Cardiac muscle cell (in vitro differentiated cells and primary cell): ENCODE data around the gene ACADVL. TPM values are rescaled to one million over a fixed set of nuclear protein-coding genes. Genes with fewer than 3 reads are reported as not detected.
"Not testable (repeated sequence)": the region's sequence is repeated elsewhere in the genome, so short reads cannot be mapped to it uniquely, and the experiment has no call there.

Source experiments
- DNase-seq, 2 donors: peaks; one replicate each; pipeline versions ENCODE4 v3.0.0 to v3.0.0-alpha.2; 2010 to 2017; ENCODE audit warnings: low read depth in 1 of 2, low spot score in 1 of 2
- H3K27ac ChIP-seq: fragments of 200-600 bp; sonication (generic); 2 replicates; pipeline ENCODE4 v1.5.1; 2016
- H3K27me3 ChIP-seq: fragments of 200-600 bp; sonication (generic); 2 replicates; pipeline ENCODE4 v1.6.0; 2016; ENCODE audit warnings: control low read depth
- H3K36me3 ChIP-seq: fragments of 200-600 bp; sonication (generic); 2 replicates; pipeline ENCODE4 v1.5.1; 2016; ENCODE audit warnings: control low read depth
- H3K4me1 ChIP-seq: fragments of 200-600 bp; sonication (generic); 2 replicates; pipeline ENCODE4 v1.8.1; 2017; ENCODE audit warnings: low read depth, mild to moderate bottlenecking, mixed run types
- H3K4me3 ChIP-seq: fragments of 200-600 bp; sonication (generic); 2 replicates; pipeline ENCODE4 v1.5.1; 2016; ENCODE audit warnings: mild to moderate bottlenecking
- H3K9me3 ChIP-seq: fragments of 200-600 bp; sonication (generic); 2 replicates; pipeline ENCODE4 v1.5.1; 2017; ENCODE audit warnings: low read depth, mild to moderate bottlenecking, control low read depth
- CTCF ChIP-seq: IDR thresholded peaks from 2 replicates; pipeline ENCODE4 v1.5.1; 2012; ENCODE audit warnings: low read depth, mild to moderate bottlenecking, low read length
- polyA plus RNA-seq: library from polyadenylated mRNA; unstranded; fragments of >200 nt; fragmentation: Nextera tagmentation; extraction: Ambion mirVana; gene quantifications from 2 replicates; pipeline ENCODE4 v1.2.1, GENCODE V29; 2016
- total RNA-seq: library from RNA; depleted of rRNA; stranded (reverse); fragments of >200 nt; gene quantifications from 2 replicates; pipeline ENCODE4 v1.2.3, GENCODE V29; 2016

The ACADVL gene
- total and polyA plus RNA-seq, 2 experiments from 2014 or later = 364 to 681 TPM

GRCh38 chr17:7179317-7180254 is 40.2 kb upstream of the ACADVL start, which contains the start of gene ASGR1:
Gene ASGR1, minus strand, starts transcription at chr17:7179370. Its CDS starts 807 bp downstream, at chr17:7178563.
- H3K4me3 ChIP-seq = peak within 1 kb of the TSS; percentile 44
- no peak within 1 kb of the TSS for H3K27ac ChIP-seq
- no peaks in the 10 kb centered on the region for H3K9me3 ChIP-seq
- H3K4me1 ChIP-seq = no peaks in the 10 kb centered on the region
- no peak for TF ChIP-seq CTCF
- H3K36me3 ChIP-seq = no peaks in the 10 kb centered on the region
- DNase-seq = peak in 1 of 2 donors; percentile 17
- no peaks in the 10 kb centered on the region for H3K27me3 ChIP-seq

GRCh38 chr17:7182101-7182500 is 37.6 kb upstream of the ACADVL start:
- H3K27me3 ChIP-seq, H3K4me3 ChIP-seq, H3K9me3 ChIP-seq, H3K27ac ChIP-seq, DNase-seq, H3K36me3 ChIP-seq, H3K4me1 ChIP-seq: not testable (repeated sequence)

DNA sequence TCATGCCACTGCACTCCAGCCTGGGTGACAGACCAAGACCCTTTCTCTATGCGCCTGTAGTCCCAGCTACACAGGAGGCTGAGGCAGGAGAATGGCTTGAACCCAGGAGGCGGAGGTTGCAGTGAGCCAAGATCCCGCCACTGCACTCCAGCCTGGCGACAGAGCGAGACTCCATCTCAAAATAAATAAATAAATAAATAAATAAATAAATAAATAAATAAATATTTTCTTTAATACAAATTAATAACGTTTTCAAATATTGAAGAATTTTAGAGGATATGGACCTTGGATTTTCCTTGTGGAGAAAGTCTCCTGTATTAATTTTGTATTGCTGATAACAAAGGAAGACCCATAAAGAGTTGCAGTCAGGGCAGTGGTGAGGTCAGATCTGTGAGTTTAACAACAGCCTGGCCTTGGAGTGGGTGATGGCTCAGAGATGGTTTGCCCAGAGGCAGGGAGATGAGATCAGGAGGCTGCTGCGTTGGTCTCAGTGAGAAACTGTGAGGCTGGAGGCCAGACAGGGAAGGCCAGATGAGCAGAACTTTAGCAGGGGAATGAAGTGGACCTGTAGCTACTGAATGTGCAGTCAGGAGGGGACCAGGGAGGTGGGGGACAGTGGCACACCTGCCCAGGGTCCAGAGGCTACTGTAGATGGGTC is 36.2 kb upstream of the ACADVL start:
- Histone ChIP-seq H3K4me1 (no peaks in the 10 kb centered on the region), H3K36me3 (no peaks in the 10 kb centered on the region), H3K27me3 (no peaks in the 10 kb centered on the region), H3K27ac (no peak overlapping the region), H3K9me3 (no peaks in the 10 kb centered on the region), H3K4me3 (no peak overlapping the region)
- no peak for DNase-seq
- TF ChIP-seq CTCF = no peak

DNA sequence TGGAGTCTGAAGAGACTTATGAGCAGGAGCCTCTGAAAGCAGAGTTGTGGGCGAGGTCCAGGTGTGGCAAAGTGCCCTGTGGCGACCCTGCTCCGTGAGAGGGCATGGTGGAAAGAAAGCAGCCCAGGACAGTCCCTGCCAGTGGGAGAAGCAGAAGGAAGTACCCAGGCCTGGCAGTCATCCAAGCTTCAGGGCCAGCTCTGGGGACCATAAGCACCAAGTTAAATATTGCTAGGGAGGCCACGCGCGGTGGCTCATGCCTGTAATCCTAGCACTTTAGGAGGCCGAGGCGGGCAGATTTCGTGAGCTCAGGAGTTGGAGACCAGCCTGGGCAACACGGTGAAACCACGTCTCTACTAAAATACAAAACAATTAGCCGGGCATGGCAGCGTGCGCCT is 35.6 kb upstream of the ACADVL start:
- no peak overlapping the region for H3K4me3 ChIP-seq
- no peaks in the 10 kb centered on the region for H3K4me1 ChIP-seq
- no peaks in the 10 kb centered on the region for H3K9me3 ChIP-seq
- no peak for TF ChIP-seq CTCF
- no peaks in the 10 kb centered on the region for H3K27me3 ChIP-seq
- H3K36me3 ChIP-seq = no peaks in the 10 kb centered on the region
- no peak for DNase-seq
- H3K27ac ChIP-seq = no peak overlapping the region

DNA sequence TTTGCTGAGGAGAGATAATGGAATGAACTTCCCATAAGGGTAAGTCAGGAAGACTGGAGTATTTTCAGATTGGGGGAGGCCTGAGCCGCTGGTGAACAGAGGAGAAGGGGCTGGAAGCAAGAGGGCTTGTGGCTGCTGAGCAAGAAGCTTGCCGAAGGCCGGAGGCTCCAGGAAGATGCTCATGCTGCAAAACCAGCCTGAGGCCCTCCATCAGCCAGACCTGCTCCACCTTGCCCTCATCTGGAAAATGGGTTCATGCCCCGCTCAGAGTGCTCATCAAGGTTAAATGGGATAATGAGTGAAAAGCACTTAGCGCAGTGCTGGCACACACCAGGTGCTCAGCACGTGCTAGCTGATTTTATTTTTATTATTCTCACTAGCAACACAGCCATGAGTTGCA is 35.1 kb upstream of the ACADVL start:
- H3K4me3 ChIP-seq = no peak overlapping the region
- DNase-seq = no peak
- no peaks in the 10 kb centered on the region for H3K9me3 ChIP-seq
- H3K36me3 ChIP-seq = no peaks in the 10 kb centered on the region
- H3K4me1 ChIP-seq = no peaks in the 10 kb centered on the region
- peak overlapping the region; percentile 3 for H3K27ac ChIP-seq
- no peaks in the 10 kb centered on the region for H3K27me3 ChIP-seq
- no peak for TF ChIP-seq CTCF

GRCh38 chr17:7186241-7186640 is 33.5 kb upstream of the ACADVL start:
- no peaks in the 10 kb centered on the region for H3K9me3 ChIP-seq
- no peaks in the 10 kb centered on the region for H3K27me3 ChIP-seq
- DNase-seq = no peak
- no peak overlapping the region for H3K27ac ChIP-seq
- peak; percentile 31 for TF ChIP-seq CTCF
- H3K36me3 ChIP-seq = peaks cover 2% of the 10 kb centered on the region
- peaks cover 4% of the 10 kb centered on the region for H3K4me1 ChIP-seq
- H3K4me3 ChIP-seq = no peak overlapping the region
